Measurements from ENCODE around the gene CLDN6. TPM values are rescaled to one million over a fixed set of nuclear protein-coding genes. Genes with fewer than 3 reads are reported as not detected.

Gene CLDN6, protein sequence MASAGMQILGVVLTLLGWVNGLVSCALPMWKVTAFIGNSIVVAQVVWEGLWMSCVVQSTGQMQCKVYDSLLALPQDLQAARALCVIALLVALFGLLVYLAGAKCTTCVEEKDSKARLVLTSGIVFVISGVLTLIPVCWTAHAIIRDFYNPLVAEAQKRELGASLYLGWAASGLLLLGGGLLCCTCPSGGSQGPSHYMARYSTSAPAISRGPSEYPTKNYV
- total RNA-seq (2014; rRNA removed; shearing (Covaris generic)), result 426 and 528 TPM in 2 replicates

DNA sequence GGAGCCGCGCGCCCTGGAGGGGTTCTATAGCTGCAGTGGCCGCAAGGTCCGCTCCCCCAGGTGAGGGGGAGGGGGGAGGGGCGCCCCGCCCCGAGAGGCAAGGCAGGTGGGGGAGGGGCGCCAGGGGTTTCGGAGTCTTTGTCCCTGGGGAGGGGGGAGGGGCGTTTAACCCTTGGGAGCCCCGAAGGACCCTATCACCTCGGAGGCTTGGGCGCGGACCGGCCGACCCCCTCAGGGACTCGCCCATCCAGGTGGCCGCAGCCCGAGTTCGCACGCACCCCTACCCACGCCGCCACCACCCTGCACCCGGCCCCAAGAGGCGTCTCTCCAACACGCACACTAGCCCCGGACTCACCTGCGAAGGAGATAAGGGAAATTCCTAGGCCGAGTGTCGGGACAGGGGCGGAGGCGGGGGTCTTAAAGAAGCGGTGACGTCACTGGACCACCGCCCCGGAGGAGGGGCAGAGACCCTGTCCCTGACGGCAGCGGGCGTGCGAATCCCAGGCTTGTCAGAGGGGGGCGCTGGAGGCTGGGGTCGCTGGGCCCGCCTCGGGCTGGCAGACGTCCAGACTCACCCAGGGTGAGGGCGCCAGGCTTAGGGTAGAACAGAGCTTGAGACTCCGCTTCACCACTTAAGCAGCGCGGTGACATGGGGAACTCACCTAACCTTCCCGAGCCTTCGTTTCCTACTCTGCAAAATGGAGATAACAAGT is at the start of gene CLDN6:
Gene CLDN6, minus strand, starts transcription at position 390 of the 713 bp plus-strand sequence. CDS start 2,162 bp downstream, outside the sequence.
- Histone ChIP-seq H3K4me3 (ENCODE audit: insufficient read depth, low read depth, low read length) (peak within 1 kb of the TSS; percentile 87), H3K27me3 (ENCODE audit: control insufficient read depth, insufficient read depth, low read length) (peaks cover 6% of the 10 kb centered on the region), H3K36me3 (replicated peaks; ENCODE audit: control insufficient read depth, insufficient read depth, low read length) (peaks cover 7% of the 10 kb centered on the region)
- peak; percentile 98 for DNase-seq

GRCh38 chr16:3066440-3066748 is 48.4 kb upstream of the CLDN6 start:
- Histone ChIP-seq H3K4me3 (ENCODE audit: insufficient read depth, low read depth, low read length) (no peak overlapping the region), H3K36me3 (replicated peaks; ENCODE audit: control insufficient read depth, insufficient read depth, low read length) (no peaks in the 10 kb centered on the region), H3K27me3 (ENCODE audit: control insufficient read depth, insufficient read depth, low read length) (no peaks in the 10 kb centered on the region)
- no peak for DNase-seq

GRCh38 chr16:3065742-3066439 is 47.9 kb upstream of the CLDN6 start:
- Histone ChIP-seq H3K4me3 (ENCODE audit: insufficient read depth, low read depth, low read length) (no peak overlapping the region), H3K27me3 (ENCODE audit: control insufficient read depth, insufficient read depth, low read length) (no peaks in the 10 kb centered on the region), H3K36me3 (replicated peaks; ENCODE audit: control insufficient read depth, insufficient read depth, low read length) (no peaks in the 10 kb centered on the region)
- peak; percentile 58 for DNase-seq

GRCh38 chr16:3065069-3065741 is 47.2 kb upstream of the CLDN6 start, which contains the start of gene IL32:
Gene IL32, plus strand, starts transcription at chr16:3065640. Its CDS starts 172 bp downstream, at chr16:3065812.
- Histone ChIP-seq H3K4me3 (ENCODE audit: insufficient read depth, low read depth, low read length) (no peak within 1 kb of the TSS), H3K36me3 (replicated peaks; ENCODE audit: control insufficient read depth, insufficient read depth, low read length) (no peaks in the 10 kb centered on the region), H3K27me3 (ENCODE audit: control insufficient read depth, insufficient read depth, low read length) (no peaks in the 10 kb centered on the region)
- DNase-seq, result peak; percentile 74

DNA sequence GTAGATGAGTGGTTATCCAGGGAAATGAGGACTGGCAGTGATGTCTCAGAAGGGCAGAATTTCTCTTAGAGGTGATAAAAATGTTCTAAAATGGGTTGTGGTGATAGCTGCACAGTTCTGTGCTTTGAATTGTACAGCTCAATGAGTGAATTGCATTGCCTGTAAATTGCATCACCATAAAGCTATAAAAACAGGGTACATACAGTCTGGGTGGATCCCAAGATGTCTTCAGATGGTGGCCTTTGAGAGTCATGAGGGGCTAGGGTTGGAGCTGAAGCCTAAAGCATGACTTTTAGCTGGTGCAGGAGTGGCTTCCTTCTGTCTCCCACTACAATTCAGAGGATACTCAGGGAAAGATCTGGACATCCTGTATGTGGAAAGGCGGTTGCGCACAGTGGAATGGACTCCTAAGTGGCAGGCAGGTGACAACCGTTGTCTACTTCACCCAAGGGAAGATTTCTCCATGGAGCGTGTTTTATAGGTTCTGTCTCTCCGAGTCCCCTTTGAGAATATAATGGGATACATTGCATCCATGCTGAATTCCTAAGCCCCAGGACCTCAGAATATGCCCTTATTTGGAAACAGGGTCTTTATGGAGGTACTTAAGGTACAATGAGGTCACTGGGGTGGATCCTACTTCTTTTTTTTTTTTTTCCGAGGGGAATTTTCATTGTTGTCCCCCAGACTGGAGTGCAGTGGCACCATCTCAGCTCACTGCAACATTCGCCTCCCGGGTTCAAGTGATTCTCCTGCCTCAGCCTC is 45.8 kb upstream of the CLDN6 start:
- DNase-seq, result no peak
- no peak overlapping the region for H3K4me3 ChIP-seq (ENCODE audit: insufficient read depth, low read depth, low read length)
- H3K27me3 ChIP-seq (ENCODE audit: control insufficient read depth, insufficient read depth, low read length), result no peaks in the 10 kb centered on the region
- H3K36me3 ChIP-seq (replicated peaks; ENCODE audit: control insufficient read depth, insufficient read depth, low read length), result no peaks in the 10 kb centered on the region

DNA sequence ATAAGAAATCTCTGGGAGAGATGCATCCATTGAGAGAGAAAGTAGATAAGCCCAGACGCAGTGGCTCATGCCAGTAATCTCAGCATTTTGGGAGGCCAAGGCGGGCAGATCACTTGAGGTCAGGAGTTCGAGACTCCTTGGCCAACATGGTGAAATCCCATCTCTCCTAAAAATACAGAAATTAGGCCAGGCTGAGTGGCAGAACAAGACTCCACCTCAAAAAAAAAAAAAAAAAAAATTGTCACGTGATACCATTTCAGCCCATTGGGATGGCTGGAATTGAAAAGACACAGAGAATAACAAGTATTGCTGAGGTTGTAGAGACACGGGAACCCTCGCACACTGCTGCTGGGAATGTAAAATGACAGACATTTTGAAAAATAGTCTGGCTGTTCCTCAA is 44.6 kb upstream of the CLDN6 start:
- no peak for DNase-seq
- Histone ChIP-seq H3K36me3 (replicated peaks; ENCODE audit: control insufficient read depth, insufficient read depth, low read length) (no peaks in the 10 kb centered on the region), H3K4me3 (ENCODE audit: insufficient read depth, low read depth, low read length) (no peak overlapping the region), H3K27me3 (ENCODE audit: control insufficient read depth, insufficient read depth, low read length) (no peaks in the 10 kb centered on the region)

GRCh38 chr16:3060339-3061127 is 42.5 kb upstream of the CLDN6 start:
- H3K27me3 ChIP-seq (ENCODE audit: control insufficient read depth, insufficient read depth, low read length), result no peaks in the 10 kb centered on the region
- no peaks in the 10 kb centered on the region for H3K36me3 ChIP-seq (replicated peaks; ENCODE audit: control insufficient read depth, insufficient read depth, low read length)
- no peak overlapping the region for H3K4me3 ChIP-seq (ENCODE audit: insufficient read depth, low read depth, low read length)
- DNase-seq, result no peak

DNA sequence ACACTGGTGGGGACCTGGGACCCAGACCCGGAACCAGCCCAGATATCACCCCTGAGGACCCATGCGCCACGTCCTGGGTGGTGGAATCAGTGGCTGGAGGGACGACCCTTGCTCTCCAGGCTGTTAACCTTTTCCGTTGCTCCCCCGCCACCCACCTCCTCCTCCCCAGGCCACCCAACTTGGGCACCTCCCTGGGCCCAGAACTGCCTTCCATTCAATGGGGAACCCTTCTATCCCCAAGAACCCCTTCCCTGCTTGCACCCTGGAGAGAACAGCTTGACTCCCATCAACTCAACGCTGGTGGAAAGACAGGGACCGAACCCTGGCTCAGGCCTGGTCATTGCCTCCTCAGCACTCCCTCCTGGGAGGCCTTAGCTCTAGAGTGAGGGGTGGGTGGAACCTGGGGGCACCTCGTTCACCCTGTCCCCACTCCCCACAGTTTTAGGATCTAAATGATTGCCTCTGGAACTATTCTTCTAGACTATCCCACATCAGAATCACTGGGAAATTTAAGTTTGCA is 41.8 kb upstream of the CLDN6 start:
- no peaks in the 10 kb centered on the region for H3K27me3 ChIP-seq (ENCODE audit: control insufficient read depth, insufficient read depth, low read length)
- peak overlapping the region; percentile 64 for H3K4me3 ChIP-seq (ENCODE audit: insufficient read depth, low read depth, low read length)
- H3K36me3 ChIP-seq (replicated peaks; ENCODE audit: control insufficient read depth, insufficient read depth, low read length), result no peaks in the 10 kb centered on the region
- DNase-seq, result peak; percentile 51

DNA sequence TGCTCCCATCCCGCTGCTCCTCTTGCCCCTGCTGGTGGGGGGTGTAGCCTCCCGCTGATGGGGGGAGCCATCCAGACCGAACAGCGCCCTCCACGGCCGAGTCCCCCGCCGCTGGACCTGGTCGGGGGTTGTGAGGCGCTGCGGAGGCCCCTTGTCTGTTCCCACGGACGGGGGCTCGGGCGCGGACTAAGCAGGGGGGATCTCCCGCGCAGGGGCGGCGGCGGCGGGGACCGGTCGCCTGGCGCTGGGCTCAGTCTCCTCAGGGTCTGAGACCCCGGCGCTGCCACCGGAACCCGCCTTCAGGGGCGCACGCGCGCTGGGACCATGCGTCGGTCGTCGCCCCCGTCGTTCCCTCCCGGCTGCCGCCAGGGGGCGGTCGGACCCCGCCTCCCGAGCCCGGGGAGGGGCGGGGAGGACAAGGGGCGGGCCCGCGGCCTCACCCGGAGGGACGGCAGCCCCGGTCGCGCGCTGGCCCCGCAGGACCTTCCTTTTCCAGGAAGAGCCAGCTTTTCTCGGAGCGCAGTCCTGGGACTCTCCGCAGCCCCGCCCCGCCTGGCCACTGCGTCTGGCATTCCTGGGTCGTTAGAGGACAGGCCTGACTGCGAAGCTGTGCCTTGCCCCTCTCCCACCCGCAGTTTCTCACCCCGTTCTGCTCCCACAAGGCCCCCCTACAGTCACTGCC is 41.2 kb upstream of the CLDN6 start:
- peak overlapping the region; percentile 64 for H3K4me3 ChIP-seq (ENCODE audit: insufficient read depth, low read depth, low read length)
- no peaks in the 10 kb centered on the region for H3K36me3 ChIP-seq (replicated peaks; ENCODE audit: control insufficient read depth, insufficient read depth, low read length)
- peak; percentile 100 for DNase-seq
- H3K27me3 ChIP-seq (ENCODE audit: control insufficient read depth, insufficient read depth, low read length), result no peaks in the 10 kb centered on the region

- H3K4me3 ChIP-seq (ENCODE audit: insufficient read depth, low read depth, low read length), result peak overlapping the region; percentile 64
- H3K36me3 ChIP-seq (replicated peaks; ENCODE audit: control insufficient read depth, insufficient read depth, low read length), result no peaks in the 10 kb centered on the region
- peak; percentile 93 for DNase-seq
- H3K27me3 ChIP-seq (ENCODE audit: control insufficient read depth, insufficient read depth, low read length), result no peaks in the 10 kb centered on the region
These were observed 40.4 kb upstream of the CLDN6 start for GRCh38 chr16:3058139-3059030.

- no peaks in the 10 kb centered on the region for H3K27me3 ChIP-seq (ENCODE audit: control insufficient read depth, insufficient read depth, low read length)
- H3K36me3 ChIP-seq (replicated peaks; ENCODE audit: control insufficient read depth, insufficient read depth, low read length), result no peaks in the 10 kb centered on the region
- no peak for DNase-seq
- no peak overlapping the region for H3K4me3 ChIP-seq (ENCODE audit: insufficient read depth, low read depth, low read length)
These were observed 39.5 kb upstream of the CLDN6 start for GRCh38 chr16:3057181-3058138.
